ENCODE results near the gene PCBD2.

PCBD2 gene

DNA sequence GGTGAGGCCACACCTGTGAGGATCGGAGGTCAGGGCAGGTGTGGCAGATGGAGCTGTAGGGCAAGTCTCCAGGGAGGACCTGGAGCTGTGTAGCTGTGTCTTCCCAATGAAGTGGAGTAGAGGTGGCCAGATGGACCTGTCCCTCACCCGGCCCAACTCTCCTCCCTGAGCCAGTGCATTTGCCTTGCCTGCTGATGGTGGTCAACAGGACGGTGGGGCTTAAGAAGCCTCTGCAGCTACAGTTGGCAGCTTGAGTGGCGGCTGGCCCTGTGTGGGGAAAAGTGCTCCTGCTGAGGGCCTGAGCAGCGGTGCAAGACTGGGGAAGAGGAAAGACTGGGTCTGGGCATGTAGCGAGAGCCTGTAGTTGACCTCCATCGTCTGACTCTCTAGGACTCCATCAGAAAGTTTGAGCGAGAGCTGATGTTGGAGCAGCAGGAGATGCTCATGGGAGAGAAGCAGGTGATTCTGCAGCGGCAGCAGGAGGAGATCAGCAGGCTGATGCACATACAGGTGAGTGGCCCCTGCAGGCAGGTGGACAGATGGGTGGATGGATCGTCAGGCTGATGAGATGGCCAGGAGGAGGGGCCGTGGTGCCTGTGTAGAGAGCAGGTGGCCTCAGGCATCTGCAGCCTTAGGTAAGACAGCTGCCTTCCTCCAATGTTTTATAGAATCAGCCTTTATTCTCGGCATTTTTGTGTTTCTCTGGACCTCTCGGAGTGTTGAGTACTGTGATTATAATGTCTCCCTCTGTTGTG is 104.2 kb downstream of the PCBD2 start:
- DNase-seq, result no peak

DNA sequence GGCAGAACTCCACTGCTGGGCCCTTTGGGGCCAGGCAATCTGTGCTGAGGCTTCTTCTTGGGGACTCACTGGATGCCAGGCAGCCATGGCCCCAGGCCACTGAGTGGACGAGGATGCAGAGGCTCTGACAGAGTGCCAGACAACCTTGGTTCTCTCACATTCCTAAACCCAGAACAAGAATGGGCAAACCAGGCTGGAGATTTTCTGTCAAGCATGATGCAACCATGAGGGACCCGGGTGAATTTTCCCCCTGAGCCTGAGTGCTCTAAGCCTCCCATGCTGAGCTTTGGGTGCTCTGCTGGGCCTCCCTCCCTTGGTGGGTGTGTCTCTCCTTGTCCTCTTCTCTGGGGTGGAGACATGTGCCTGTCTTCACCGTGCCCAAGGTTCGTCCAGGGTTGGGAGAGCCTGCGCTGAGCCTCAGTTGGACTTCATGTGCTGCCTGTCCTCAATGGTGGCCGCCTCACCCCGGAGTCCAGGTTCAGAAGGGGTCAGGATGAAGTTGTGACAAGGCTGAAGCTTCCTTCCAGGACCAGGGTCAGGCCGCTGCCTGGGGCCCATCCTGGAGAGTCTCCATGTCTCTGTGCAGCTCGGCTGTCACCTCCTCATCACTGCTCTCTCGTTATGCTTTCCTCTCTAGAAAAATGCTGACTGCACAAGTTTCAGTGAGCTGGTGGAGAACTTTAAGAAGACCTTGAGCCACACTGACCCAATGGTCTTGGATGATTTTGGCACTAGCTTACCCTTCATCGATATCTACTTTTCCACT is 105.0 kb downstream of the PCBD2 start:
- no peak for DNase-seq

DNA sequence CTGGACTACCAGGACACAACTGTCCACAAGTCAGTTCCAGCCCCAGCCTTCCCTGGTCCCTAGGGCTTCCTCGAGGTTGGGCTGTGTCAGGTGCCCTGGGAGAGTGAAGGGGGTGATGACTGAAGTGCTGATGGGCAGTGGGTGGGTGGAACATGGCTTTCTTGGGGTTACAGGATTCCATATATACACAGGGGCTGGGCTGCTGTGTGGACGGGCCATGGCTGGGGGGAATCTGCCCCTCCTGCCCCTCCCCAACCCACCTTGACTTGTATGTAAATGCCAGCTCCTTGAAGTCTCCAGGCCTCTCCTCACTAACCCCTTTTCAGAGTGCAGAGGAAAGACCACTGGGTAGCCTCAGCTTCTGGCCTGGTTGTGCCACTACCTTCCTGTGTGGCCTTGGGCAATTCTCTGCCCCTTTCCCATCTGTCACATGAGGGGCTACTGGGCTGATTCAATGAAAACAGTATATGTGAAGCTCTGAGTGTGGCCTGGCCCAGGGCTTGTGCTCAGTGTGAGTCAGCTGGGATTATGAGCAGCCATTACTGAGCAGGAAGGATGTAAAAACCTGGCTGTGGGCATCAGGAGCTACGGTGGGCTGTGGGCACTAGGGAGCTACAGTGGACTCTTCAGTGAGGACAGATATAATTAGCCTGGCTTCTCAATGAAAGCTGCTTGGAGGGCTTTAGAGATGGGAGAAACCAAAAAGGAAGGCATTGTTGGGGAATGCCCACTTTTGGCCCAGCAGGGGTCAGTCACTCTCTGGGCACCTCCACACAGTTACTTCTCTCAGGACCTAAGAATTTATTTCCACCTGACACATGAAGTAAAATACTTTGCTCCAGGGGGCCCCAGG is 105.8 kb downstream of the PCBD2 start:
- DNase-seq, result no peak

DNA sequence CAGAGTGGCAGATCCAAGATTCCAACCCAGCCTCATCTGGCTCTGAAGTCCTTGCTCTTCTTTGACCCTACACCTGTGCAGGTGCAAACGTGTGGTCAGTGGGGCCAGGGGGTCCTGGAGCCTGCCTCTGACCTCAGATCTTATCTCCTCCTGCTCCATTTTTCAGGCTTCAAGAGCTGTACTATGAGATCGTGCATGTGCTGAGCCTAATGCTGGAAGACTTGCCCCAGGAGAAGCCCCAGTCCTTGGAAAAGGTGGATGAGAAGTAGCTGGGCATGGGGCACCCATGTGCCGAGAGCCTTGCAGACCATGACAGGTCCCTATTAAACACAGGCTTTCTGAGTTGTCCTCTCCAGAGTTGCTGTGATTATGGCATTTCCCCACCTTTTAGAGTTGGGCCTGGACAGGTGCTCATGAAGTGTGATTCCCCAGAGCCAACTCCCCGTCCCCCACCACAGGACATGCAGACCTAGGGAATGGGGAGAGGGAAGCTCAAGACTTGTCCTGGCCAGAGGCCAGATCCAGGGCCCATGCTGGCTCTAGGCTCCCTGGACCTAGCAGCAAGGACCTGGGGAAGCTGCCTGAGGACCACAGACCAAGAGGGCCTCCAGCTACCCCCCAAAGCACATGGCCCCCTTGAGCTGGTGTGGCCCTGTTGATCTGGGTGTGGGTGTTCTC is 106.6 kb downstream of the PCBD2 start:
- no peak for DNase-seq

DNA sequence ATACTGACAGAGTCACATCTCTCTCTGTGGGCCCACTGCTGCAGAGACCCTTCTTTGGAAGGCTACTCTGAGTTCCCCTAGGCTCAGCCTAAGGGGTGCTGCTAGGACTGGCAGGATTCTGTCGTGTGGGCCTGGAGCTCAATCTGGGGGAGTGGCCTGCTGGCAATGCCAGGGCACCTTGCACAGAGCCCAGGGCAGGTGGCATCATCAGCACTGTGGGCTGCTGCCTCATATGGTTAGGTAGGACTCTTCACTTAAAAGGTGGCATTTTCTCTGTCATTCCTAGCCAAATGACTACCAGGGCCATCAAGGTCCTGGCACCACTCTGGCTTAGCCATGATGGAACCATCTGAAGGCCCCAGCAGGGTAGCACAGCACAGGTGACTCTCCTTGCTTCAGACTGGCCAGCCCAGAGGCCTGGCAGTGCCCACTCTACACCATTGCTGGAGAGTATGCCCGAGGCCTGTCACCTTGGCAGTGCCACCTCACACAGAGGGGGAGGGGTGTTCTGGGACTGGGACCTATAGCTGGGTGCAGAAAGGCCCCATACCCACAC is 107.2 kb downstream of the PCBD2 start:
- DNase-seq, result no peak

Measured in activated CD8-positive, alpha-beta memory T cell treated with anti-CD3 and anti-CD28 coated beads, Interleukin-2, amount 50 U/mL, for 4 hours (primary cell).